H1 (cell line): ENCODE results near the gene MBD3. TPM values are rescaled to one million over a fixed set of nuclear protein-coding genes. Genes with fewer than 3 reads are reported as not detected.
A peak's percentile ranks its signal among the peaks of the same experiment; 100 is the strongest.

Source experiments
- CTCF ChIA-PET: fragments of 300-600 bp; sonication (Branson Sonifier 250); formaldehyde crosslinking; loops from one replicate; lab custom pipeline; 2021; ENCODE audit not compliant: partially characterized antibody; lab: Charles Lee
- POLR2A ChIA-PET: fragments of 300-600 bp; sonication (Branson Sonifier 250); formaldehyde crosslinking; loops from one replicate; lab custom pipeline; 2021; ENCODE audit warnings: inconsistent platforms; ENCODE audit not compliant: partially characterized antibody; lab: Charles Lee
- DNase-seq, 2 experiments: peaks; one replicate each; pipeline versions ENCODE4 v3.0.0 to v3.0.0-alpha.2; 2010 to 2022; ENCODE audit warnings: low spot score in 2 of 2, low read depth in 1 of 2, mixed read lengths in 1 of 2
- FAIRE-seq: peaks from 2 replicates; lab custom pipeline; 2011; peaks lifted over from hg19 to GRCh38; lab: Jason Lieb, UNC
- H2AFZ ChIP-seq: 2 replicates; pipeline ENCODE4 v1.8.1; 2012; ENCODE audit warnings: low read length, inconsistent platforms
- H2AK5ac ChIP-seq: 2 replicates; pipeline ENCODE4 v1.6.1; 2013; ENCODE audit warnings: low read depth, low read length
- H2BK120ac ChIP-seq: replicated peaks from 2 replicates; pipeline ENCODE3; 2013; ENCODE audit warnings: low read depth, low read length, inconsistent platforms
- H2BK12ac ChIP-seq: 2 replicates; pipeline ENCODE4 v1.6.1; 2013; ENCODE audit warnings: low read depth, low read length
- H2BK15ac ChIP-seq: 2 replicates; pipeline ENCODE4 v1.6.1; 2013; ENCODE audit warnings: low read length
- H2BK20ac ChIP-seq: 2 replicates; pipeline ENCODE4 v1.6.1; 2013; ENCODE audit warnings: low read length
- H2BK5ac ChIP-seq: 2 replicates; pipeline ENCODE4 v1.6.1; 2013; ENCODE audit warnings: low read depth, low read length
- H3K14ac ChIP-seq: 2 replicates; pipeline ENCODE4 v1.6.1; 2013; ENCODE audit warnings: inconsistent platforms; ENCODE audit not compliant: insufficient read length
- H3K18ac ChIP-seq: 2 replicates; pipeline ENCODE4 v1.6.1; 2013; ENCODE audit warnings: low read length; ENCODE audit errors: extremely low read depth
- H3K23ac ChIP-seq: 2 replicates; pipeline ENCODE4 v1.6.1; 2013; ENCODE audit warnings: inconsistent platforms; ENCODE audit not compliant: insufficient read length
- H3K23me2 ChIP-seq: 2 replicates; pipeline ENCODE4 v1.6.1; 2013; ENCODE audit warnings: low read depth, low read length
- H3K27ac ChIP-seq: 2 replicates; pipeline ENCODE4 v1.6.1; 2011; ENCODE audit warnings: low read depth, low read length, inconsistent platforms
- H3K27me3 ChIP-seq, 4 experiments: replicated peaks in 1 of 4; 1 replicate in 1 of 4; 2 replicates in 3 of 4; pipeline versions ENCODE4 v1.6.1 to v1.8.1; 2011 to 2013; ENCODE audit warnings: low read length in 3 of 4, mild to moderate bottlenecking in 3 of 4, inconsistent platforms in 2 of 4, mixed read lengths in 2 of 4, moderate library complexity in 1 of 4; ENCODE audit not compliant: control insufficient read depth in 3 of 4, insufficient read depth in 3 of 4; ENCODE audit errors: extremely low read depth in 1 of 4
- H3K36me3 ChIP-seq, 4 experiments: 2 replicates each; pipeline versions ENCODE4 v1.6.1 to v1.8.1; 2011 to 2013; ENCODE audit warnings: mild to moderate bottlenecking in 4 of 4, low read length in 3 of 4, moderate library complexity in 2 of 4, control low read depth in 1 of 4, inconsistent platforms in 1 of 4; ENCODE audit not compliant: insufficient read depth in 4 of 4, control insufficient read depth in 2 of 4
- H3K4ac ChIP-seq: replicated peaks from 2 replicates; pipeline ENCODE3; 2013; ENCODE audit warnings: low read length, low read depth, mixed read lengths, inconsistent platforms; ENCODE audit not compliant: insufficient read length
- H3K4me1 ChIP-seq, 4 experiments: replicated peaks in 1 of 4; 1 replicate in 1 of 4; 2 replicates in 3 of 4; pipeline versions ENCODE4 v1.6.1 to v1.8.1; 2011 to 2013; ENCODE audit warnings: low read length in 3 of 4, inconsistent platforms in 2 of 4, mixed read lengths in 1 of 4; ENCODE audit not compliant: insufficient read depth in 4 of 4, control insufficient read depth in 3 of 4
- H3K4me2 ChIP-seq, 2 experiments: 2 replicates each; pipeline versions ENCODE4 v1.6.1 to v1.8.1; 2011 to 2013; ENCODE audit warnings: low read depth in 2 of 2, low read length in 2 of 2, control low read depth in 1 of 2, inconsistent platforms in 1 of 2, mild to moderate bottlenecking in 1 of 2; ENCODE audit not compliant: insufficient read depth in 1 of 2
- H3K4me3 ChIP-seq, 4 experiments: fragments of 200-600, 300-600 bp in 1 of 4; sonication (generic), shearing (Covaris generic), sonication (Bioruptor Twin) in 1 of 4; 2 replicates each; pipeline versions ENCODE4 v1.5.1 to v1.8.1; 2011 to 2016; ENCODE audit warnings: low read length in 4 of 4, low read depth in 3 of 4, control low read depth in 2 of 4, inconsistent platforms in 2 of 4, mild to moderate bottlenecking in 2 of 4, mixed read lengths in 1 of 4, moderate library complexity in 1 of 4; ENCODE audit not compliant: insufficient read depth in 2 of 4; ENCODE audit errors: extremely low read depth in 1 of 4
- H3K56ac ChIP-seq: replicated peaks from 2 replicates; pipeline ENCODE3; 2013; ENCODE audit warnings: low read depth, mild to moderate bottlenecking, mixed read lengths, low read length, inconsistent platforms; ENCODE audit not compliant: insufficient read length
- H3K79me1 ChIP-seq: 2 replicates; pipeline ENCODE4 v1.6.1; 2013; ENCODE audit warnings: low read depth, low read length, control low read depth
- H3K79me2 ChIP-seq, 2 experiments: 2 replicates each; pipeline versions ENCODE4 v1.6.1 to v1.8.1; 2012 to 2013; ENCODE audit warnings: low read length in 2 of 2, mild to moderate bottlenecking in 2 of 2, inconsistent platforms in 1 of 2; ENCODE audit not compliant: insufficient read depth in 2 of 2, control insufficient read depth in 1 of 2
- H3K9ac ChIP-seq, 4 experiments: replicated peaks in 1 of 4; 1 replicate in 1 of 4; 2 replicates in 3 of 4; pipeline versions ENCODE4 v1.6.1 to v1.8.1; 2011 to 2013; ENCODE audit warnings: low read depth in 3 of 4, low read length in 3 of 4, control low read depth in 2 of 4, mild to moderate bottlenecking in 2 of 4, moderate library complexity in 2 of 4, inconsistent platforms in 1 of 4; ENCODE audit errors: extremely low read depth in 1 of 4
- H3K9me3 ChIP-seq, 2 experiments: 2 replicates each; pipeline versions ENCODE4 v1.6.1 to v1.8.1; 2012 to 2013; ENCODE audit warnings: mild to moderate bottlenecking in 2 of 2, moderate library complexity in 2 of 2, control low read depth in 1 of 2, inconsistent platforms in 1 of 2, low read depth in 1 of 2, low read length in 1 of 2, mixed read lengths in 1 of 2; ENCODE audit not compliant: insufficient read depth in 2 of 2
- H4K20me1 ChIP-seq, 2 experiments: replicated peaks in 1 of 2; 2 replicates each; pipeline versions ENCODE3 to v1.8.1; 2011 to 2013; ENCODE audit warnings: inconsistent platforms in 2 of 2, low read length in 2 of 2, mild to moderate bottlenecking in 1 of 2; ENCODE audit not compliant: insufficient read depth in 2 of 2, control insufficient read depth in 1 of 2
- H4K5ac ChIP-seq: 2 replicates; pipeline ENCODE4 v1.6.1; 2013; ENCODE audit warnings: low read length, low read depth, mixed read lengths, inconsistent platforms; ENCODE audit not compliant: insufficient read length
- H4K8ac ChIP-seq: 2 replicates; pipeline ENCODE4 v1.8.0; 2013; ENCODE audit warnings: mild to moderate bottlenecking, moderate library complexity, low read length, inconsistent platforms; ENCODE audit not compliant: insufficient read depth; ENCODE audit errors: extremely low read depth
- H4K91ac ChIP-seq: replicated peaks from 2 replicates; pipeline ENCODE3; 2013; ENCODE audit warnings: low read length, mixed read lengths, inconsistent platforms; ENCODE audit not compliant: insufficient read length
- ASH2L ChIP-seq: fragments of 200-600, 300-600 bp; sonication (generic); IDR thresholded peaks from one replicate; pipeline ENCODE4 v1.7.1; 2017; ENCODE audit warnings: low read length
- BCL11A ChIP-seq, 2 experiments: IDR thresholded peaks; one replicate each; pipeline ENCODE4 v1.6.1; 2011; ENCODE audit warnings: low read depth in 2 of 2, low read length in 2 of 2, mild to moderate bottlenecking in 2 of 2
- CBX8 ChIP-seq: fragments of 300-800, 300-1000 bp; sonication (generic); IDR thresholded peaks from 2 replicates; pipeline ENCODE4 v1.7.1; 2016; ENCODE audit warnings: low read depth, low read length, borderline replicate concordance
- HDAC2 ChIP-seq, 2 experiments: fragments of 300-600 bp in 1 of 2; sonication (generic) in 1 of 2; IDR thresholded peaks; 2 replicates each; pipeline ENCODE4 v1.6.1; 2011 to 2012; ENCODE audit warnings: low read depth in 2 of 2, low read length in 2 of 2, mild to moderate bottlenecking in 2 of 2, moderate library complexity in 2 of 2, borderline replicate concordance in 1 of 2, inconsistent platforms in 1 of 2
- PHF8 ChIP-seq: fragments of 200-600 bp; sonication (generic); conservative IDR thresholded peaks from 2 replicates; pipeline ENCODE4 v1.7.1; 2012; ENCODE audit warnings: low read depth, mild to moderate bottlenecking, inconsistent platforms, low read length, moderate library complexity
- RAD21 ChIP-seq, 2 experiments: IDR thresholded peaks in 1 of 2; conservative IDR thresholded peaks in 1 of 2; 2 replicates each; pipeline ENCODE4 v1.6.1; 2011; ENCODE audit warnings: low read depth in 2 of 2, low read length in 2 of 2, improper control_type of control experiment in 1 of 2, inconsistent platforms in 1 of 2, mild to moderate bottlenecking in 1 of 2, moderate library complexity in 1 of 2
- SAP30 ChIP-seq: fragments of 300-600 bp; sonication (generic); IDR thresholded peaks from 2 replicates; pipeline ENCODE4 v1.7.1; 2012; ENCODE audit warnings: low read length, moderate library complexity, mild to moderate bottlenecking, inconsistent platforms; ENCODE audit not compliant: insufficient read depth, insufficient replicate concordance
- TAF1 ChIP-seq: IDR thresholded peaks from 2 replicates; pipeline ENCODE4 v1.6.1; 2011; ENCODE audit warnings: mild to moderate bottlenecking, low read depth, low read length
- TEAD4 ChIP-seq: IDR thresholded peaks from 2 replicates; pipeline ENCODE4 v1.6.1; 2012; ENCODE audit warnings: low read depth, low read length, inconsistent platforms, mixed read lengths
- WGBS, 2 experiments: shearing (Covaris generic) in 1 of 2; methylation state at CpG; one replicate each; pipeline versions ENCODE4 v1.1.6 to v1.1.7; 2013 to 2015; ENCODE audit warnings: low lambda C conversion rate in 2 of 2, mixed read lengths in 2 of 2, inconsistent platforms in 1 of 2, low coverage in 1 of 2, missing lambda C conversion rate in 1 of 2; ENCODE audit not compliant: insufficient replicate concordance in 2 of 2, insufficient coverage in 1 of 2, insufficient read length in 1 of 2; ENCODE audit errors: extremely low coverage in 1 of 2, missing lambda C conversion rate in 1 of 2; 5-methylcytosine and 5-hydroxymethylcytosine counted together
- polyA plus RNA-seq, 7 experiments: library from polyadenylated mRNA; depleted of rRNA in 3 of 7; stranded (reverse) in 5 of 7; unstranded in 2 of 7; fragments of >200 nt in 5 of 7; fragments of 200-250 nt in 2 of 7; gene quantifications; 1 replicate in 5 of 7; 2 replicates in 1 of 7; 4 replicates in 1 of 7; pipeline versions ENCODE4 v1.2.1 to v1.2.3, GENCODE V29; 2011 to 2013; ENCODE audit warnings: missing spikeins in 2 of 7, mixed read lengths in 2 of 7
- total RNA-seq: library from RNA; stranded (reverse); fragmentation: NEBNext Ultra II Directional; extraction: Animal tissue kit (Norgen Biotek cat#: 25700); gene quantifications from 2 replicates; pipeline ENCODE4 v1.2.1, GENCODE V29; 2021

Gene MBD3
- total and polyA plus RNA-seq, 2 of the 8 experiments (the other 6 are each of a cell fraction or from before 2014, with no cell fraction given), result 88.2 to 110 TPM

- Histone ChIP-seq H3K18ac (peak within 1 kb of the TSS; percentile 78), H3K56ac (peak within 1 kb of the TSS; percentile 93), H3K27ac (peak within 1 kb of the TSS; percentile 82), H4K91ac (peak within 1 kb of the TSS; percentile 75), H3K27me3 (no peaks in the 10 kb centered on the region), H3K14ac (no peak within 1 kb of the TSS), H3K4me2 (peak within 1 kb of the TSS; percentile 63 to 96), H2BK120ac (no peak within 1 kb of the TSS), H4K20me1 (peaks cover 8 to 17% of the 10 kb centered on the region in 2 experiments), H3K23me2 (peaks cover 8% of the 10 kb centered on the region; the same call in 1 of the 2 replicates), H3K23ac (no peak within 1 kb of the TSS), H2BK12ac (no peak within 1 kb of the TSS; the same call in 1 of the 2 replicates), H2AFZ (peak within 1 kb of the TSS; percentile 77), H2BK15ac (peak within 1 kb of the TSS; percentile 12), H3K4me1 (peaks cover 0 to 7% (median 3%) of the 10 kb centered on the region in 4 experiments; a peak in 6 of 7 replicates), H2AK5ac (peak within 1 kb of the TSS; percentile 26; the same call in 1 of the 2 replicates), H3K4me3 (peak within 1 kb of the TSS; percentile 64 to 86 (median 72)), H2BK5ac (peak within 1 kb of the TSS; percentile 84), H4K8ac (peak within 1 kb of the TSS; percentile 76), H4K5ac (peak within 1 kb of the TSS; percentile 79), H3K9ac (peak within 1 kb of the TSS; percentile 58 to 71 (median 69); a peak in 6 of 7 replicates), H3K79me1 (peaks cover 12% of the 10 kb centered on the region), H3K9me3 (no peaks in the 10 kb centered on the region), H3K4ac (peak within 1 kb of the TSS; percentile 85), H3K79me2 (peaks cover 7 to 41% of the 10 kb centered on the region in 2 experiments), H3K36me3 (peaks cover 1 to 6% (median 2%) of the 10 kb centered on the region in 4 experiments; a peak in 5 of 8 replicates), H2BK20ac (no peak within 1 kb of the TSS)
- WGBS, 2 experiments, result 3% methylated on average over 52 of the region's 79 CpGs; no CpG with 5 or more reads in 1 of the 2 experiments
- FAIRE-seq (peak; percentile 58), DNase-seq (peak; percentile 79 to 90)
- POLR2A ChIA-PET, result interaction anchor here (0.9 to 5.1 kb wide), 7 partner anchors 12 to 47 kb away, joined by 3 to 38 read pairs (median 3); partner anchors contain the start of gene MBD3
- CTCF ChIA-PET, result interaction anchor here (0.5 to 5.6 kb wide), 14 partner anchors 11 to 538 kb away, joined by 3 to 36 read pairs (median 4); no protein-coding TSS in a partner anchor
- TF ChIP-seq RAD21 (IDR thresholded peaks at IDR 0.05 in 1 of 2, conservative IDR thresholded peaks at IDR 0.05 in 1 of 2; ENCODE audit: low read depth in 2 of 2, low read length in 2 of 2) (peak; percentile 66 to 73), ASH2L (peak; percentile 78), BCL11A (IDR thresholded peaks at IDR 0.05; ENCODE audit: low read depth in 2 of 2, low read length in 2 of 2) (no peak), SAP30 (peak; percentile 88), TEAD4 (no peak), CBX8 (no peak), HDAC2 (IDR thresholded peaks at IDR 0.05; ENCODE audit: borderline replicate concordance in 1 of 2, low read depth in 2 of 2, low read length in 2 of 2) (0 out of 4 replicates have a peak, but pooled peaks of 1 of the 2 experiments have one; percentile 45), TAF1 (peak; percentile 72), PHF8 (peak; percentile 76)
These were observed 12.8 kb upstream of the MBD3 start, which contains the start of gene UQCR11 for GRCh38 chr19:1605236-1606137. Gene UQCR11, minus strand, starts transcription at chr19:1605462. Its CDS starts 53 bp downstream, at chr19:1605409.
